GM12801 (cell line): ENCODE data around the gene CLC.

Experiments used
- CTCF ChIP-seq: IDR thresholded peaks from one replicate; pipeline ENCODE4 v1.5.1; 2011; ENCODE audit warnings: control low read depth; ENCODE audit not compliant: insufficient read length; ENCODE audit errors: extremely low read depth

Gene CLC

DNA sequence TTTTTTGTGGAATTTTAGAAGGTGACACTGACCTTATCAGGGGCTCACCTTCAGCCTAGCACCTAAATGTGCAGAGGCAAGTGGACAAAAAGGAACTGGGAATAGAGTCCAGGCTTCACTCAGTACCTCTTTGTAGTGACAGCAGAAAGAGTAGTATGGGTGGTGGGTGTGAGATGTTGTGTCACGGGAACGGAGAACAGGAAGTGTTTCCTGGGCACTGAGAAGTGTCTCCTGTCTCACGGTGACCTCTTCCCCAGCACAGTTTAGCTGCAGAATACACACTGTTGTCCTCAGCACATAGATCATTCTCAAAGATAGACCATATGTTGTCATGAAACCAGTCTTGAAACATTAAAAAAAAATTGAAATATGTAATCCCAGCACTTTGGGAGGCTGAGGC, 51.1 kb downstream of the CLC start:
- no peak for TF ChIP-seq CTCF

DNA sequence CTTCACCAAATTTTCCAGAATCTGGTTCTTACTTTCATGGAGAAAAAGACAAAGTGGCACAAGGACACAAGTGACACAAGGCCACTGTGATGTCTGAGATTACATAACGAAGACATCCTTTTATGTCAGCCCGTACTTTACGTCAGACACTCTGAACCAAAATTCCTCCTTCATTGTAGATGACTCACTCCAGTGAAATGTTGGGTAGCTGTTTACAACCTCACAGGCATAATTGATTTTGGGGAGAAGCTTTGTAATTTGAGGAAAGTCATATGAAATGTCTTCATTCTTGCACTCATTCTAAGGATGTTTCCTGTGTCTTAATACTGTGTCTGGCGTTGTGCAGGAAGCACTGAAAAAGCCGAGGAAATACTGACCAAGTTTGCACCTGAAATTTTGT, 53.6 kb downstream of the CLC start:
- no peak for TF ChIP-seq CTCF

DNA sequence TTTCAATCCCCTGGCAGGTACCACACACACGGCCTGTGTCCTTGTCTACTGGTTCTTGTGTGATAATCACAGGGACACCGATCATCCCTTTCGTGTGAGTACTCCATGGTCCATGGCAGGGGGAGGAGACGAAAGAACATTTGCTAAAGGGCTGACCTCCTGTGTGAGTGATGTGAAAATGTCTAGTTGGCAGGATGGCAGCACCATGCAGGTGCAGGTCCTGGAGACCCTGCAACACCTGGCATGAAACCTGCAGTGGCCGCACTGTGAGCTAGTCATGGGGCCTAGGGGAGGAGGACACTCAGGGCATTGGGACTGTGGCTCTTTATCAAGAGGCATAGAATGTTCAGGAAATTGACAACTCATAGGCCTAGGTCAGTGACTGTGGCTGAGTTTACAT, 56.4 kb downstream of the CLC start:
- no peak for TF ChIP-seq CTCF
